Right forelimb (tissue), 1 donor: Measurements from ENCODE around the gene MEF2C.
A peak's percentile ranks its signal among the peaks of the same experiment; 100 is the strongest.

Experiments
- DNase-seq: peaks from one replicate; pipeline ENCODE4 v3.0.0-alpha.2; 2018

The MEF2C gene

GRCh38 chr5:88671106-88671504 is 211.9 kb downstream of the MEF2C start:
- DNase-seq = no peak

GRCh38 chr5:88670461-88670860 is 212.5 kb downstream of the MEF2C start:
- DNase-seq = no peak

GRCh38 chr5:88669371-88670050 is 213.5 kb downstream of the MEF2C start:
- DNase-seq = no peak

GRCh38 chr5:88667496-88668201 is 215.3 kb downstream of the MEF2C start:
- peak; percentile 52 for DNase-seq
